ENCODE data around the gene ESYT2. TPM values are rescaled to one million over a fixed set of nuclear protein-coding genes. Genes with fewer than 3 reads are reported as not detected.

The ESYT2 gene
- total RNA-seq, 5 donors from 2014 or later (not counting 1 experiment from before 2014, with no cell fraction given): 99.0 to 122 (median 116) TPM

DNA sequence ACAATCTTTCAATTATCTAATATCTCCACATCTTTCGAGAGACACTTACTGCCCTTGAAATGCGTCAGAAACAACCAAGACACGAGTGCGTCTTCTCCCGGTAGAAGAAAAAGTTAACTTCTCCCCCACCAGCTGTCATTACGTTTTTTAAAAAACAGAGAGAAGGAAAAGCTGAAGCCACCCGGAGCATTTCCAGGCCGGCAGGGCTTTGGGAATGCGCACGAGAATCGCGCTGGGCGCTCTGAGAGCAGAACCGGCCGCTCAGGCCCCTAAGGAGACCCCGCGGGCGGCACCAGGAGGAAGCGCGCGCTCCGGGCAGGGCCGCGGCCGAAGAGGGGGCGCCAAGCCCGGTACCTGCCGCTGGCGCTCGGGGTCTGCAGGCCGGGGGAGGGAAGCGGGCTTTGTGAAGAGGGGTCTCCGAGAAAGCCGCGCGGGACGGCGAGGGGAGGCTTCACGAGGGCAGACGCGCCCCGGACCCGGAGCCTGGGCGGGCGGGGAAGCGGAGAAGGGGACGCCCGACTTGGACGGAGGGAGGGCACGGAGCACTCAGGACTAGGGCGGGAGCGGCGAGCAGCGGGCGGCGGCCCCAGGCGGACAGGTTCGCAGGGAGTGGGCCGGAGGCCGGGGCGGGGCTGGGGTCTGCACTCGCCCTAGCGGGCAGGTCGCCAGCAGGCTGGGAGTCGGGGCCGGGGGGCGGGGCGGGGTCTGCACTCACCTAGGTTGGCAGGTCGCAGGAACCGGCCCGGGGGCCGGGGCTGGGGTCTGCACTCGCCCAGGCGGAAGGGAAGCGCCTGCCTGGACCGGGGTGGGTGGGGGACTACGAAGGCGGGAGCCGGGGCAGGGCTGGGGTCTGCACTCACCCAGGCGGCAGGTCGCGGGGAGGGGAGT, 932 bp downstream of the ESYT2 start:
- Mint-ChIP-seq H3K4me1 (peaks cover 38 to 56% (median 48%) of the 10 kb centered on the region in 3 donors), H3K4me3 (peak overlapping the region; percentile 97 to 99 (median 98)), H3K9me3 (no peaks in the 10 kb centered on the region), H3K27ac (peak overlapping the region; percentile 94 to 96), H3K27me3 (no peaks in the 10 kb centered on the region), H3K36me3 (peaks cover 6% of the 10 kb centered on the region)
- ChIA-PET CTCF (interaction anchor here (0.5 to 1.7 kb wide), 4 partner anchors 9 to 36 kb away, joined by 3 to 5 read pairs (median 3); no protein-coding TSS in a partner anchor), POLR2A (interaction anchor here (0.6 to 6.1 kb wide), 10 partner anchors 9 to 124 kb away, joined by 4 to 124 read pairs (median 6); partner anchors contain the start of gene NCAPG2 (in 1 of the 2))
- peak in 12 of 35 experiments; percentile 17 to 55 (median 22) for DNase-seq
- H3K4me3 ChIP-seq (ENCODE audit: control insufficient read depth in 1 of 2, extremely low read depth in 1 of 2, low read length in 1 of 2): peak overlapping the region; percentile 71 to 75
- H3K4me1 ChIP-seq (ENCODE audit: control insufficient read depth in 1 of 2, extremely low read depth in 1 of 2, insufficient read depth in 2 of 2, low read length in 2 of 2): peaks cover 25 to 38% of the 10 kb centered on the region in 2 experiments
- peak overlapping the region; percentile 84 for H3K27ac ChIP-seq (ENCODE audit: low read length)
- no peaks in the 10 kb centered on the region for H3K9me3 ChIP-seq
- no peaks in the 10 kb centered on the region for H3K27me3 ChIP-seq (replicated peaks in 1 of 2; ENCODE audit: control insufficient read depth in 2 of 2, extremely low read depth in 1 of 2, insufficient read depth in 2 of 2, low read length in 1 of 2)
- H3K36me3 ChIP-seq (ENCODE audit: control insufficient read depth in 2 of 2, extremely low read depth in 1 of 2, insufficient read depth in 1 of 2, low read length in 1 of 2): no peaks in the 10 kb centered on the region
- peak in 3 of 4 experiments; percentile 0 for ATAC-seq (replicated peaks in 1 of 4)
- under 1% methylated on average over 63 of the region's 82 CpGs for WGBS (ENCODE audit: insufficient coverage)

DNA sequence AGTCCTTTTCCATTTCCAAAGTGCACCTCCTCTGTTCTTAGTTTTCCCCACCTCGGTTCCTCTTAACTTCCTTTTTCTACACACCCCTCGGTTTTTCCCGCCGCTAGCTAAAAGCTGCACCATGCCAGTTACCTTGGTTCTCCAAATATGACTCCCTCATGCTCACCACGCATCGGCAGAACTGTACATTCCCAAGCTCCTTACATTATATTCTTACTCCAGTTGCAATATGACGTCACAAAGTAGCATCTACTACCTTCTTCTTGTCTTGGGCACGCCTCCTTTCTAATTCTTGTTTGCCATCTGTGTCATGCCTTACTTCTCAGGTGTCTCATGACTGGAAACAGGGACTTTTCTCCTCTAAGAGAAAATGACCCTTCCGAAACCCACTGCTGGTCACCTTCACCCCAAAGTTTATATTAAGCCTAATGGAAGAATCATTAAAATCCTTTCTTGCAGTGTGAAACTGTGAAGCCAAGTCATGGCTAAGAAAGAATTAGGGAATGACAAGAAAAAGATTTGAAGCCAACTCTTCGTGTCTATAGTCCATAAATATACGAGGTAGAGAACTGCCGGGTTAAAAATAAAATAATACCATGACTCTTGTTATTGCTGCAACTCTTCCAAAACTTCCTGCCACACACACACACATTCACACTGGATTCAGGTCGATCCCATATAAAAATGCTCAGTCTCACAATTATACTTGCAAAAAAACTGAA, 1.7 kb downstream of the ESYT2 start:
- peaks cover 40 to 61% (median 53%) of the 10 kb centered on the region in 3 donors for H3K4me1 Mint-ChIP-seq
- H3K27me3 Mint-ChIP-seq: no peaks in the 10 kb centered on the region
- DNase-seq (peak in 2 of 35 experiments; percentile 28 to 60), ATAC-seq (replicated peaks in 1 of 4) (no peak)
- POLR2A ChIA-PET: interaction anchor here (0.7 to 6.1 kb wide), 10 partner anchors 8 to 83 kb away, joined by 3 to 124 read pairs (median 7); no protein-coding TSS in a partner anchor
- H3K36me3 Mint-ChIP-seq: peaks cover 6% of the 10 kb centered on the region
- no peaks in the 10 kb centered on the region for H3K27me3 ChIP-seq (replicated peaks in 1 of 2; ENCODE audit: control insufficient read depth in 2 of 2, extremely low read depth in 1 of 2, insufficient read depth in 2 of 2, low read length in 1 of 2)
- no peaks in the 10 kb centered on the region for H3K36me3 ChIP-seq (ENCODE audit: control insufficient read depth in 2 of 2, extremely low read depth in 1 of 2, insufficient read depth in 1 of 2, low read length in 1 of 2)
- CTCF ChIA-PET: interaction anchor here (0.9 to 1.8 kb wide), 4 partner anchors 8 to 18 kb away, joined by 3 to 6 read pairs (median 4); no protein-coding TSS in a partner anchor
- peak overlapping the region; percentile 71 to 75 for H3K4me3 ChIP-seq (ENCODE audit: control insufficient read depth in 1 of 2, extremely low read depth in 1 of 2, low read length in 1 of 2)
- H3K9me3 Mint-ChIP-seq: no peaks in the 10 kb centered on the region
- WGBS (ENCODE audit: insufficient coverage): 5% methylated on average over 8 of the region's 13 CpGs
- peak overlapping the region; percentile 97 to 99 (median 98) for H3K4me3 Mint-ChIP-seq
- H3K27ac ChIP-seq (ENCODE audit: low read length): peak overlapping the region; percentile 84
- H3K9me3 ChIP-seq: no peaks in the 10 kb centered on the region
- H3K27ac Mint-ChIP-seq: peak overlapping the region; percentile 94 to 96
- H3K4me1 ChIP-seq (ENCODE audit: control insufficient read depth in 1 of 2, extremely low read depth in 1 of 2, insufficient read depth in 2 of 2, low read length in 2 of 2): peaks cover 25 to 46% of the 10 kb centered on the region in 2 experiments

DNA sequence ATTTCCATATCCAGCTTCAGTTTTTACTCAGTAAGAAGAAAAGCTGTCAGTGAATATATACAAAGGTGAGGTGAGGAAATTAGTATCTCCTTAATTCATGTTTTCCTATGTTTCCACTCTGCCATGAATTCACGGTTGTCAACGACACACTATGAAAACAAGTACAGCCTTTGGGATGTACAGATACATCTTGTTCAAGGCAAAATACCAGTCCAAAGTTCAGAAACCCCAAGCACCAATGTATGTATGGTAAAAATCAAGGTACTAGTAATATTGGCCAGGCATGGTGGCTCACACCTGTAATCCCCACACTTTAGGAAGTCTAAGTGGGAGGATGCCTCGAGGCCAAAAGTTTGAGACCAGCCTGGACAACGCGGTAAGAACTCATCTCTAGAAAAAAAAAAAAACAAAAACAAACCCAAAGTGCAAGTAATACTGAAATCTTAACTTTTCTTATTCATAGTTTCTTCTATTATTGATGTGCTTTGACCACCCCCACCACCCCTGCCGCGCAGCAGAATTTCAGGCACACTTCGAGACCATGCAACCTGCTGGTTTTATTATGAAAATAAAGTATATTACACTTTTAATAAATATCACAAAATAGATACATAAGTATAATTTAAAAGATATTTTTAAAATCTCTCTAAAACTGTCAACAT, 3.5 kb downstream of the ESYT2 start:
- no peaks in the 10 kb centered on the region for H3K27me3 ChIP-seq (replicated peaks in 1 of 2; ENCODE audit: control insufficient read depth in 2 of 2, extremely low read depth in 1 of 2, insufficient read depth in 2 of 2, low read length in 1 of 2)
- peaks cover 10% of the 10 kb centered on the region for H3K36me3 Mint-ChIP-seq
- ChIA-PET POLR2A (interaction anchor here (0.7 to 6.1 kb wide), 5 partner anchors 10 to 43 kb away, joined by 3 to 124 read pairs (median 12); partner anchors contain the start of gene DYNC2I1 (in 1 of the 2)), CTCF (interaction anchor here in 1 of 2 donors (0.8 to 1.8 kb wide), 3 partner anchors 9 to 13 kb away, joined by 3 to 6 read pairs (median 3); no protein-coding TSS in a partner anchor)
- no peaks in the 10 kb centered on the region for H3K9me3 ChIP-seq
- no peak for DNase-seq
- peak overlapping the region; percentile 11 for H3K27ac ChIP-seq (ENCODE audit: low read length)
- H3K9me3 Mint-ChIP-seq: no peaks in the 10 kb centered on the region
- H3K4me3 Mint-ChIP-seq: peak overlapping the region; percentile 43 to 99 (median 44)
- H3K36me3 ChIP-seq (ENCODE audit: control insufficient read depth in 2 of 2, extremely low read depth in 1 of 2, insufficient read depth in 1 of 2, low read length in 1 of 2): no peaks in the 10 kb centered on the region
- no CpG with 5 or more reads among the region's 8 CpGs for WGBS (ENCODE audit: insufficient coverage)
- peak overlapping the region; percentile 63 to 80 for H3K27ac Mint-ChIP-seq
- no peak overlapping the region for H3K4me3 ChIP-seq (ENCODE audit: control insufficient read depth in 1 of 2, extremely low read depth in 1 of 2, low read length in 1 of 2)
- peaks cover 54 to 67% (median 65%) of the 10 kb centered on the region in 3 donors for H3K4me1 Mint-ChIP-seq
- no peak for ATAC-seq (replicated peaks in 1 of 4)
- H3K4me1 ChIP-seq (ENCODE audit: control insufficient read depth in 1 of 2, extremely low read depth in 1 of 2, insufficient read depth in 2 of 2, low read length in 2 of 2): peaks cover 33 to 58% of the 10 kb centered on the region in 2 experiments
- no peaks in the 10 kb centered on the region for H3K27me3 Mint-ChIP-seq

DNA sequence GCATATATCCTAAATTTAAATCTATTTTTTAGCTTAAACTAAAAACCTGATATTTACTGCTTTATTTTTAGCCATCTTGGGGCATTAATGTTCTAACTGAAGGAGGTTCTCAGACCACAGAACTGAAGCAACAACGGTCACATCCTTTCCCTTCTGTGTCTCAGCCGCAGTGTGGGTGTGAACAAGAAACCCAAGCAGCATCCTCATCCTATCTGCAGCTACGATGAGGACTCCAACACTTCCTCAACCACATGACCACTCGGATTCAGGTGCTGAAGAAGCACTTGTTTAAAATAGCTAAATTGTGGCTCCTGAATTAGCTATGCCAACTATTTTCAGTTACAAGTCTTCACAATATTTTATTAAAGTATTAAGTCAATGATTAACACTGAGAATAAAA, 5.3 kb downstream of the ESYT2 start:
- CTCF ChIA-PET: interaction anchor here (0.6 to 1.4 kb wide), 6 partner anchors 9 to 21 kb away, joined by 3 to 9 read pairs (median 4); no protein-coding TSS in a partner anchor
- WGBS (ENCODE audit: insufficient coverage): no CpG with 5 or more reads among the region's 4 CpGs
- Mint-ChIP-seq H3K4me3 (peak overlapping the region; percentile 40 to 99 (median 53)), H3K27ac (peak overlapping the region; percentile 78 to 84), H3K36me3 (peaks cover 10% of the 10 kb centered on the region), H3K4me1 (peaks cover 71 to 75% (median 75%) of the 10 kb centered on the region in 3 donors), H3K27me3 (no peaks in the 10 kb centered on the region), H3K9me3 (no peaks in the 10 kb centered on the region)
- ATAC-seq (replicated peaks in 1 of 4) (peak; percentile 72 to 77 (median 74)), DNase-seq (peak in 34 of 35 experiments; percentile 41 to 89 (median 68))
- Histone ChIP-seq H3K4me1 (ENCODE audit: control insufficient read depth in 1 of 2, extremely low read depth in 1 of 2, insufficient read depth in 2 of 2, low read length in 2 of 2) (peaks cover 42 to 60% of the 10 kb centered on the region in 2 experiments), H3K27ac (ENCODE audit: low read length) (peak overlapping the region; percentile 67), H3K27me3 (replicated peaks in 1 of 2; ENCODE audit: control insufficient read depth in 2 of 2, extremely low read depth in 1 of 2, insufficient read depth in 2 of 2, low read length in 1 of 2) (no peaks in the 10 kb centered on the region), H3K4me3 (ENCODE audit: control insufficient read depth in 1 of 2, extremely low read depth in 1 of 2, low read length in 1 of 2) (no peak overlapping the region), H3K9me3 (no peaks in the 10 kb centered on the region), H3K36me3 (ENCODE audit: control insufficient read depth in 2 of 2, extremely low read depth in 1 of 2, insufficient read depth in 1 of 2, low read length in 1 of 2) (no peaks in the 10 kb centered on the region)
- POLR2A ChIA-PET: interaction anchor here (0.7 to 6.1 kb wide), 11 partner anchors 8 to 40 kb away, joined by 3 to 124 read pairs (median 4); no protein-coding TSS in a partner anchor

DNA sequence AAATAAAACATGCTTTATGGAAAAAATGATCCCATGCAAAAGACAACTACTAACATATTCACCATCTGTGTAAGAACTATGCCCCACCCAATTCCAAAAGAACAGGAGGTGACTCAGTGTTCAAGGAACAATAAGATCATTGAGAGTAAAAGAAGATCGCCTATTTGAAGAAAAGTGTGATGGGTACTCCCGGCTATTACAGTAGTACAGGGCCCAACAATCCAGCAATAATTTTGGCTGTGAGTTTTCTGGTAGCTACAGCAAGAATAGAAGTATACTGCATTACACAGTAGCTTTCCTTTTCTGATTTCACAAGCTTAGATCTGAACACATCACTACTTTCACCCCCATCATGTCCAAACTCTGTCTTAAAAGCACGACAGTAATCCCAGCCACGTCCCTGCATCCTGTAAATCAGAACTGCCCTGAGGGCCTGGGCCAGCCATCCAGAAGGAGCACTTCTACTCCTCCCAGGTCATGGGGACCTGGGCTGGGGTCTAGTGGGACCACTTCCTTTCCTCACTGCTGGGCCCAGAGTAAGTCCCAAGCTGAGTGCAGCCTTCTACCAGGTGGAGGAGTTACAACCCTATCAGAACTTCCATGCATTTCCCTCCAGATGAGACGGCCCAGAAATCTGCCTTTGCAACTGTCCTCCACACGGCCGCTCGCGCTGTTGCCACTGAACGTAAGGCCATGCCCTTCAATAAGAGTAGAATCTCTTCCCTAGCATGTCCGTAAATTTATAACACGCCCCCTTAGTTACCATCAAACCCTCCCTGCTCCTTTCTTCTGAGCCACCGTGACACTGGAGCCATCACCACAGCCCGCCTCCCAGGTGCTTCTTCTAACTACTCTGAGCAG, 7.9 kb downstream of the ESYT2 start:
- Mint-ChIP-seq H3K9me3 (no peaks in the 10 kb centered on the region), H3K27me3 (no peaks in the 10 kb centered on the region), H3K36me3 (peaks cover 7% of the 10 kb centered on the region), H3K4me3 (peak overlapping the region; percentile 64 to 88 (median 73)), H3K27ac (peak overlapping the region; percentile 96), H3K4me1 (peaks cover 85 to 87% (median 86%) of the 10 kb centered on the region in 3 donors)
- Histone ChIP-seq H3K4me1 (ENCODE audit: control insufficient read depth in 1 of 2, extremely low read depth in 1 of 2, insufficient read depth in 2 of 2, low read length in 2 of 2) (peaks cover 51 to 65% of the 10 kb centered on the region in 2 experiments), H3K9me3 (no peaks in the 10 kb centered on the region), H3K27ac (ENCODE audit: low read length) (peak overlapping the region; percentile 52), H3K36me3 (ENCODE audit: control insufficient read depth in 2 of 2, extremely low read depth in 1 of 2, insufficient read depth in 1 of 2, low read length in 1 of 2) (no peaks in the 10 kb centered on the region), H3K4me3 (ENCODE audit: control insufficient read depth in 1 of 2, extremely low read depth in 1 of 2, low read length in 1 of 2) (peak overlapping the region in 1 of 2 donors; percentile 36), H3K27me3 (replicated peaks in 1 of 2; ENCODE audit: control insufficient read depth in 2 of 2, extremely low read depth in 1 of 2, insufficient read depth in 2 of 2, low read length in 1 of 2) (no peaks in the 10 kb centered on the region)
- 37% methylated on average over 10 of the region's 14 CpGs for WGBS (ENCODE audit: insufficient coverage)
- DNase-seq (peak in 4 of 35 experiments; percentile 14 to 49 (median 36)), ATAC-seq (replicated peaks in 1 of 4) (peak in 1 of 4 experiments; percentile 11)
- ChIA-PET POLR2A (no interaction called here), CTCF (no interaction called here)

Measured in T-cell (primary cell).